BE2C (cell line): ENCODE results near the gene PTHLH.

Source experiments
- DNase-seq: peaks from one replicate; pipeline ENCODE4 v3.0.0-alpha.2; 2020
- H3K27me3 ChIP-seq: fragments of 250-450 bp; sonication (Bioruptor Pico); 2 replicates; pipeline ENCODE4 v1.5.1; 2020; ENCODE audit warnings: mild to moderate bottlenecking
- H3K36me3 ChIP-seq: fragments of 250-450 bp; sonication (Bioruptor Pico); 2 replicates; pipeline ENCODE4 v1.5.1; 2020; ENCODE audit warnings: mild to moderate bottlenecking
- H3K4me1 ChIP-seq: fragments of 250-450 bp; sonication (Bioruptor Pico); 2 replicates; pipeline ENCODE4 v1.5.1; 2020
- H3K4me3 ChIP-seq: 2 replicates; pipeline ENCODE4 v1.5.1; 2011; ENCODE audit warnings: low read depth, low read length
- H3K9me3 ChIP-seq: fragments of 250-450 bp; sonication (Bioruptor Pico); 2 replicates; pipeline ENCODE4 v1.5.1; 2020
- TF ChIP-seq, protein P1 (sequence below): IDR thresholded peaks from 2 replicates; pipeline ENCODE4 v1.5.1; 2012; ENCODE audit warnings: mild to moderate bottlenecking, low read depth, low read length

Gene PTHLH

DNA sequence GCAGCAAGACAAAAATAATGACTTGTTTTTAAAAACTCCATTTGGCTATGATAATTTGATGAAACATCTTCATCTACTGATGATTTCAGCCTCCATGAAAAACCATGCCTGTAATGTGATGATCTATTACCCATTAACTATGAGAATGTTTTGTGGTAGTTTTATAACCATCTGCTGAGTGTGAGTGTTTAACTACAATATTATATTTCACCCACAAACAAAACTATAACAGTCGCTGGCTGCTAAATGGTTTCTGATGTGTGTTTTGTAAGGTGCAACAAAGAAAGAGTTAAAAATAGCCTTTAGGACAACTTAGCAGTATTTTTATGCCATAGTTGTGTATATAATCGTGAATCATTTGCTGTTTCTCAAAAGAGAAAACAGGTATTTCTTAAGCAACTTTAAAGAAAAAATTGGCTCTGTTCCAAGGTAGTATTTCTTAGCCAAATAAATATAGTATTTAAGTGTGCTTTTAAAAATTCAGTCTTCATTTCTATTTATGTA, 4.9 kb downstream of the PTHLH start:
- H3K9me3 ChIP-seq = no peaks in the 10 kb centered on the region
- DNase-seq = no peak
- no peak overlapping the region for H3K4me3 ChIP-seq
- no peaks in the 10 kb centered on the region for H3K4me1 ChIP-seq
- TF ChIP-seq, protein P1, sequence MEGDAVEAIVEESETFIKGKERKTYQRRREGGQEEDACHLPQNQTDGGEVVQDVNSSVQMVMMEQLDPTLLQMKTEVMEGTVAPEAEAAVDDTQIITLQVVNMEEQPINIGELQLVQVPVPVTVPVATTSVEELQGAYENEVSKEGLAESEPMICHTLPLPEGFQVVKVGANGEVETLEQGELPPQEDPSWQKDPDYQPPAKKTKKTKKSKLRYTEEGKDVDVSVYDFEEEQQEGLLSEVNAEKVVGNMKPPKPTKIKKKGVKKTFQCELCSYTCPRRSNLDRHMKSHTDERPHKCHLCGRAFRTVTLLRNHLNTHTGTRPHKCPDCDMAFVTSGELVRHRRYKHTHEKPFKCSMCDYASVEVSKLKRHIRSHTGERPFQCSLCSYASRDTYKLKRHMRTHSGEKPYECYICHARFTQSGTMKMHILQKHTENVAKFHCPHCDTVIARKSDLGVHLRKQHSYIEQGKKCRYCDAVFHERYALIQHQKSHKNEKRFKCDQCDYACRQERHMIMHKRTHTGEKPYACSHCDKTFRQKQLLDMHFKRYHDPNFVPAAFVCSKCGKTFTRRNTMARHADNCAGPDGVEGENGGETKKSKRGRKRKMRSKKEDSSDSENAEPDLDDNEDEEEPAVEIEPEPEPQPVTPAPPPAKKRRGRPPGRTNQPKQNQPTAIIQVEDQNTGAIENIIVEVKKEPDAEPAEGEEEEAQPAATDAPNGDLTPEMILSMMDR = no peak
- peaks cover 90% of the 10 kb centered on the region for H3K27me3 ChIP-seq
- no peaks in the 10 kb centered on the region for H3K36me3 ChIP-seq

DNA sequence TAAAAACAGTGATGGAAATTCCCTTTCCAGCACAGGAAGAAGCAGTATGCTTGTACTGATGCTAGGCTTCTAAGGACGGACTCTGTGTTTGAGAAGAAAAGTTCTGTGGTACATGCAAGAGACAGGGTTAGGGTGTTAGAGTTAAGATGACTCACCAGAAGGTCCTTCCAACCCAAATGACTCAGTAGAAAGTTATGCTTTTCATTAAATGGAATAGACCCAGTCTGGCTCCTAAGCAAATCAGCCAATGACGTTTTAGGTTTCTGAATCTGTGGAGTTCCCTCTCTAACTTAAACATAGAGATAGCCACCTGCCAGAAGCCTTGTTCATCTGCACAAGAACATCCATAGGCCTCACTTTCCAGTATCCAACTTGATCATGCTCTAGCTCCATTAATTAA, 5.7 kb downstream of the PTHLH start:
- H3K9me3 ChIP-seq = no peaks in the 10 kb centered on the region
- DNase-seq = no peak
- no peaks in the 10 kb centered on the region for H3K4me1 ChIP-seq
- peaks cover 84% of the 10 kb centered on the region for H3K27me3 ChIP-seq
- TF ChIP-seq, protein P1 = no peak
- H3K4me3 ChIP-seq = no peak overlapping the region
- H3K36me3 ChIP-seq = no peaks in the 10 kb centered on the region

DNA sequence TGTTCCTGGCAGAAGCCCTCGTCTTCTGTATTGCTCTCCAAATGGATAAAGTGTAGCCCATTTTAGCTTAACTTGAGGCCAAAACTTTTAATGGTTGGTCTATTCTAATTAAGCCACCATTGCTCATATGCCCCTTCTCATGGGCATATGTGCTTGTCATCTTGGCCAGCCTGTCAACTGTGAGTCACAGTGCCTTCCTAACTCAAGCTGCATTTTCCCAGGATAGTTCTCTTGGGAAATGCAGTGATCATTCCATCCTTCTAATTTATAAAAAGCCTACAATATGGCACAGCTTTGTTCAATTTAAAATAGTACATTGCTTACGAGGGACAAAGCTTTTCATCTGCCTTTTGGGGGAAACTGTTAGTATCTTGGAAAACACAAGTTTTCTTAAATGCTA, 6.6 kb downstream of the PTHLH start:
- no peak for DNase-seq
- TF ChIP-seq, protein P1 = no peak

DNA sequence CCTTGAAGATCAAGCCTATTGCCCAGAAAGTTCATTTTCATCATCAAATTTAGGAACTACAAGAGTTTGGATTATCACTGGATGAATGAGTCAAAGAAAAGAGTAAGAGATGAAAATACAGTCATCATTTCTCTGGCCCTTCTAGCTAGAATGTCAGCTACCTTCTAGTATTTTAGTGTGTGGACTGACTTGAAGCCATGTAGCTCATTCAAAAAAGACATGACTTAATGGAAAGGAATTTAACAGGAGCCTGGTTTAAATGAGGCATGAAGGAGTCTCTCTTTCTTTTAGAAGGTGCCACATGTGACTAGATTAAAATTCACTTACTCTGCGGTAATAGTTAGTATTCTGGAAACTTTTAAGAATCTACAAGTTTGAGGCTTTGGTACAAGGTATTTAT, 7.1 kb downstream of the PTHLH start:
- Histone ChIP-seq H3K36me3 (no peaks in the 10 kb centered on the region), H3K27me3 (peaks cover 70% of the 10 kb centered on the region), H3K9me3 (no peaks in the 10 kb centered on the region), H3K4me1 (no peaks in the 10 kb centered on the region), H3K4me3 (no peak overlapping the region)
- DNase-seq = no peak
- TF ChIP-seq, protein P1 = no peak

More for the DNA sequence above, 6.6 kb downstream of the PTHLH start:
- H3K36me3 ChIP-seq = no peaks in the 10 kb centered on the region
- no peaks in the 10 kb centered on the region for H3K4me1 ChIP-seq
- no peaks in the 10 kb centered on the region for H3K9me3 ChIP-seq
- H3K27me3 ChIP-seq = peaks cover 76% of the 10 kb centered on the region
- no peak overlapping the region for H3K4me3 ChIP-seq

DNA sequence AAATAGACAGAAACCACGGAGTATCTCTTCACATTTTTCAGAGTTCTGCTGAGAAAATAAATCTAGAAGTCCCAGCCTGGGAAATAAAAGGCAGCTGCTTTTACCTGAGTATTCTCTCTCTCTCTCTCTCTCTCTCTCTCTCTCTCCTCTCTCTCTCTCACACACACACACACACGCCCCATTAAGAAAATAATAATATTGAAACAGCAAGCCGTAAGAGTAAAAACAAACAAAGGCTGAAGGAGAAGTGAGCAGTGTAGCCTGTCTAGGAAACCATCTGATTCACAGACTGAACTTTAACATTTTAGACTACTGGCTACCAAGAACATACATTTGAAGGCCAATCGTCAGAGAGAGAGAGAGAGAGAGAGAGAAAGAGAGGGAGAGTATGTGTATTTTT, 8.4 kb downstream of the PTHLH start:
- no peak for DNase-seq
- TF ChIP-seq, protein P1 = no peak
- no peak overlapping the region for H3K4me3 ChIP-seq
- H3K9me3 ChIP-seq = no peaks in the 10 kb centered on the region
- H3K27me3 ChIP-seq = peaks cover 57% of the 10 kb centered on the region
- H3K4me1 ChIP-seq = no peaks in the 10 kb centered on the region
- H3K36me3 ChIP-seq = no peaks in the 10 kb centered on the region

DNA sequence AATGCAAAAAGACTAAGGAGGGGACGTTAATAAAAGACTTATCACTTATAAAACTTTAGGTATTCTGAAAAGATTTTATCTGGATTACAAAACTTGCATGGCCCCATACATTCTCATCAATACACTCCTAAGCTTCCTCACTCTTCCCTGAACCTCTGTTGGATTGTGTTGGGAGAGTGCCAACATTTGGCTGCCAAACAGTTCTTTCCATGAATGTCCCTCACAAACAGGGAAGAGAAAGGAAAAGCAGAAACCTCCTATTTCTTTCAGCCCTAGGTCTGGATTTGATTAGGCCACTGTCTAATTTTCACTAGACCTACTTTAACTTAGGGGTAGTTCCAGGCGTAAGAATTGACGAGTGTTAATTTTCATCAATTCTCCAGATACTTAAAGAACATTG, 11.7 kb downstream of the PTHLH start:
- Histone ChIP-seq H3K4me3 (no peak overlapping the region), H3K4me1 (no peaks in the 10 kb centered on the region), H3K27me3 (peaks cover 24% of the 10 kb centered on the region), H3K36me3 (no peaks in the 10 kb centered on the region), H3K9me3 (no peaks in the 10 kb centered on the region)
- DNase-seq = no peak
- TF ChIP-seq, protein P1 = no peak
